AG20443 (cell line): Measurements from ENCODE around the gene LHX5.
A peak's percentile ranks its signal among the peaks of the same experiment; 100 is the strongest.
"Not testable (repeated sequence)": the region's sequence is repeated elsewhere in the genome, so short reads cannot be mapped to it uniquely, and the experiment has no call there.

ENCODE experiments used
- DNase-seq: peaks from one replicate; pipeline ENCODE4 v3.0.0; 2012; ENCODE audit warnings: low spot score, mixed read lengths

Gene LHX5

DNA sequence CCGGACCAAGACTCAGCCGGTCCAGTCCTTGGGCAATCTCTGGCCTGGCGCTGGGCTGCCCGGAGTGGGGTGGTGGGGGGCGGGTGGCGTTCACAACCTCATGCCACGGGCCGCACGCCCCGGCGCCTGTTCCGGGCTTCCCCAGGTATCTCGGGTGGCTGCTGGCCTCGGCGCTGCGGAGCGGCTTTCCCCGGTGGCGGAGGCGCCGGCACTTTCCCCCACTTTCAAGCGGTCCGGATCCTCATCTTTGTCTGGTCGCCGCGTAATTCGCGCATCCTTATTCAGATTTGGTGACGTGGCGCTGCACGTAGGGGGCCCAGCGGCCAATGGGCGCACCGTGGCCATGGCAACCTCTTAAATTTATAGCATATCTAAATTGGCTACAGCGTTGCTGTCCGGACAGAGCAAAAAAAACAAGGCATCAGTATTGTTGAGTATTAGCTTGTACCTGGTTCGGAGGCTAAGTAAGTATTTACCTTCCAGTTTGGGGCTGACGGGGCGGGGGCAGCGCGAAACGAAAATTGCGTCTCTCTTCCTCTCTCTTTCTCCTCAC, at the start of gene LHX5:
TSS of gene LHX5 (minus strand) at position 253 of the 553 bp plus-strand sequence. CDS start 373 bp downstream, outside the sequence.
- no peak for DNase-seq

DNA sequence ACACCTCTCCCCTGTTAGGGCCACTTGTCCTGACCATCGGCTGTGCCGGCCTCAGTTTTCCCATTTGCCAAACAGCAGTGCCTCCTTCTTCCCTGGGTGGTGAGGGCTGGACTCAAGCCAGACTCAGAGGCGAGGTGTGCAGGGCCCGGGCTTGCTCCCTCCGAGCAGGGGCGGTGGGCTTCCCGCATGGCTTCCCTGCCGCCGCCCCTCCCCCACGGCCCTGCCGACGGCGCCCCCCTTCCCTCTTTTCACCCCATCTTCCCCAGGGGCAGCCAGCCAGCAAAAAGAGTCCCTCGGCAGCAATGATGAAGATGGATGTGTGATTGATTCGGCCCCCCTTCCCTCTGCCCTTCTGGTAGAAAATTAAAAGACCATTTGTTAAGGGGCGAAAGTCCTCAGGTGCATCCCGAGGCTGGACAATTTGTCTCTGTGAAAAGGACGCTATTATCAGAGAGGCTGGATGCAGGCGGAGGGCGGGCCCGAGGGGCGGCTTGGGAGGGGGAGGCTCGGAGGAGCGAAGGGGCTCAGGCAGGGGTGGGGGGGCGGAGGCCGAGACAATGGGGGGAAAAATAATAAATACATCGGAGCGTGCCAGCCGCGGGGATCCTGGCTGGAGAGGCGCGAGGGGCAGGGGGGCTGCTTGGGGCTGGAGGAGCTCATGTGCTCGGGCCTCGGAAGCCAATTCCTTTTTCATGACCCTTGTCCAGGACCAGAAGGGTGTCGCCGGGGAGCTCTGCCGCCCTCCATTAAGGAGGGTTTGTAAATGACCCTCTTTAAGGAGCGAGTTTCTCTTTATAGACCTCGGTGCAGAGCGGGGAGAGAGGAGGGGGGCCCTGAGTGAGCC, 48.0 kb upstream of the LHX5 start:
- no peak for DNase-seq

DNA sequence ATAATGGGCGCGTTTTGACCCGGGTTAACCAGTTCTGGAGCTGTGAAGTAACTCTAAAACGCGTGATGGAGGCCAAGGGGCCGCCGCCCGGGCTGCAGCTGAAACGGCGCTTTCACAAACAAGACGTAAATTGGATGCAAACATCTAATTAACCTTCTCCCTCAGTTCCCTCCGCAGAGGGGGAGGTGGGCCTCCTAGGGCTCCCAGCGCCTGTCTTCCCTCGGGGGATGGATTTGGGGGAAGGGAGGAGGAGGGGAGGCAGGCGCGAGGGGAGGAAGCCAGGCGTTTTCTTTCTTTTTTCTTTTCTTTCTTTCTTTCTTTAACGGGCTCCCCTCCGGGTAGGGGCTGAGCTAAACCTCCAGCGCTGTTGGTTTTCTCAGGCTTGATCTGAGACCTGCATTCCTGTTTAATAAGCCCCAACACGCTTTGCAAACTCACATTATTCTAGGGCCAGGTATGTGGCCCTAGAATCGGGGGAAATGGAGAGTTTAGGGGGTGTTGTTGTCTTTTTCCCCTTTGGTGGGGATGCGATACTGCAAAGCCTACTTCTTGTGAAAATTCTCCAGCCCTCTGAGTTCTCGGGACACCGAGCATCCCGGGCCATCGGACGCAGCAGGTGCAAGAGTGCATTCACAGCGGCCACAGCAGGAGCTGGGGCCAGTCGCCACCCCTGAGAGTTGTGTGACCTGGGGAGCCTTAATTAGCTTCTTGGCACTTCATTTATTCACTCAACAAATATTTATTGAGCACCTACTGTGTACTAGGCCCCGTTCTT, 43.6 kb upstream of the LHX5 start:
- no peak for DNase-seq

DNA sequence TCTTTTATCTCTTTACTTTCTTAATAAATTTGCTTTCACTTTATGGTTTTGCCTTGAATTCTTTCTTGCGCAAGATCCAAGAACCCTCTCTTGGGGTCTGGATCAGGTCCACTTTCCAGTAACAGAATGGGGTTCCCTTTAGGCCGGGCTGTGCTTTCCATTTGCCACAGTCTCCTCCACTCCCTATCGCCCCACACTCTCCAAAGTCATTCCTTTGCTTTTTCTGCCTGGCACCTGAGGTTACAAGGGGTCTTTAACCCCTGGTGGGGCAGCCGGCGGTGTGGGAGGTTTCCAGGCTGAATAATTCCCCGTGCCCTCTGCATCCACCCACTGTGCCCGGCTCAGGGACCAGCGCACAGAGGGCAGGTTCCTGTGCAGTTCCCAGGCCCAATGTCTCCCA, 42.9 kb upstream of the LHX5 start:
- DNase-seq, result no peak

DNA sequence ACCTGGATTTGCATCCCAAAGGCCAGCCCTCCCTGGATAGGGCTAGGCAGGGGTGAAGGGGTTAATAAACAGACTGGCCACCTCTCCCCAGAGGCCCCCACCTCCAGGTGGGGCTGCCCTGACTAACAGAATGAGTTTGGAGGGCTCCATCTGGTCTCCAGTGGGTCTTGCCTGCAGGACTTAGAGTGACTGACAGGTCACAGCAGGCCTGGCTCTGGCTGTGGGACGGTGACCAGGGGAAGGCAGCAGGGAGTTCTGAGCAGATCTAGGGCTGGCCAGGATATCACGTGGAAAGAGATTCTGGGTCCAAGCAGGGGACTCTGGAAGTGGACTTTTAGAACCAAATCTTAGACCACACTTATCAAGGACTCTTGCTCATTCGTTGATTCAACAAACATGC, 40.9 kb upstream of the LHX5 start:
- DNase-seq, result no peak

DNA sequence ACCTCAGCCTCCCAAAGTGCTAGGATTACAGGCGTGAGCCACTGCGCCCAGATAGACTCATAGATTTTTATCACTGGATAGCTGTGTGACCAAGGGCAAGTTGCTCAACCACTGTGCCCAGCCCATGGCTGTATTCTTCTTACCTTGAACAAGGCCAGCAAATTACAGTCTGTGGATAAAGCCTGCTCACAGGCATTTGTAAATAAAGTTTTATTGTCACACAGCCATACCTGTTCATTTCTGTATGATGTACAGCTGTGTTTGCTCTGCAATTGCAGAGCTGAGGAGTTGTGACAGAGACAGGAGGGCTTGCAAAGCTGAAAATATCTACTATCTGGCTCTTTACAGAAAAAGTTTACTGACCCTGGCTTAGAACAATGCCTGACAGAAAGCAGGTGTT, 35.2 kb upstream of the LHX5 start:
- no peak for DNase-seq

DNA sequence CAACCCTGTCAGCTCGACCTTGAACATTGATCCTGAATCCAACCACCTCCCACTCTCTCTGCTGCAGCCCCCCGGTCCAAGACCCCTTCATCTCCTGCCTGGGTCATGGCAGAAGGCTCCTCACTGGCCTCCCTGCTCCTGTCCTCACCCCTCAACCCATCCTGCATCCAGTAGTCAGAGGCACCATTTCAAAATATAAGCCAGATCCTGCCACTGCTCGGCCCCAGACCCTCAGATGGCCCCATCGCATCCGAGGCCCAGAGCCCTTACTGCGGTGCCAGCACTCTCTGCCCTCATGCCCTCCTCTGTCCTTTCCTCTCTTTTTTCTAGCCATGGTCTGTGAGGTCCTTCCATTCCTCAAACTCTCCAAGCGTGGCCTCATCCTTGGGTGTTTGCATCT, 34.3 kb upstream of the LHX5 start:
- DNase-seq, result no peak

DNA sequence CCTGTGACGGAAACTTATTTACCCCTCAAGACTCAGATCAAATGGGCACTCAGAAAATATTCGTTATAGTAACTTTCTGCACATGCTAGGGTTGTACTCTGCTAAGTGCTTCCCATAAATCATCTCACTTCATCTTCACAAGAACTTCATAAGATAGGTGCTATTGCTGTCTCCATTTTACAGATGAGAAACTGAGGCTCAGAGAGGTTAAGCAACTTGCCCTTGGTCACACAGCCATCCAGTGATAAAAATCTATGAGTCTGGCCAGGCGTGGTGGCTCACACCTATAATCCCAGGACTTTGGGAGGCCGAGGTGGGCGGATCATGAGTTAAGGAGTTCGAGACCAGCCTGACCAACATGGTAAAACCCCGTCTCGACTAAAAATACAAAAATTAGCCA, 33.2 kb upstream of the LHX5 start:
- DNase-seq, result no peak

DNA sequence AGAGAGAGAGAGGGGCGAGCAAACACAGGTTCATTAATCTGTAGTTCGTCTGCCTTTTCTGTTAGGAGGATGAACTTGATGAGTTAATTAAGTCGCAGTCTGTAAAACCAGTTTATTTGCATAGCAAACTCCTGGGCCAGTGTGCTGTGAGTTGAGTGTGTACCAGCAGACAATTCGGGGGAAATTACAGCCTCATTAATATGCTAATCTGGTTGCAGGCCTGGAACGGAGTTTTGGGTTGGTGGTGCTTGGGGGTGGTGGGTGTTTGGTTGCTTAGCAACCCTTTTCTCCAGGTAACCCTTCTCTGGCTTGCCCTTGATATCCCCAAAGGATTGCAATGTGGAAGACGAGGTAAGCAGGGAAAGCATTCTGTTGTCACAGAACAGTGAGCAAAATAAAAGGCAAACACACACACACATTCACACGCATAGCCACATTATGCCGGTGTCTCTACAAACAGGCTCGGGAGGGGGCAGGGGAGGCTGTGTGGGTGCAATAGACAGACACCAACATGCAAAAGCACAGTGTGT, 29.2 kb upstream of the LHX5 start:
- no peak for DNase-seq

DNA sequence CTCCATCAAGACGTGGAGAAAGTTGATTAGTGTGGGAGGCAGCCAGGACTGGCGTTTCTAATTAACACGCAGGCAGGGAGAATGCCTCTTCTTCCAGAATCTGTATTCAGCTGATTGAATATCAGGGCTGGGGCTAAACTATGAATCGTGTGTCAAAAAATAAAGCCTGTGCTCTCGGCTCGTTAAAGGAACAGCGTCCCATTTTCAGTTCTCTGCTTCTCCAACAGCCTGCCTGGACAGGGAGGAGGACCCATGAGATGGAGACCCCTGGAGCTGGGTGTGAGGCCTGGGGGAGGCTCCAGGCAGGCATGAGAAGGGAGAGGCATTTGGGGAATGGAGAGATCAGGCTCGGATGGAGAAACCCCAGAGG, 28.6 kb upstream of the LHX5 start:
- DNase-seq, result no peak

DNA sequence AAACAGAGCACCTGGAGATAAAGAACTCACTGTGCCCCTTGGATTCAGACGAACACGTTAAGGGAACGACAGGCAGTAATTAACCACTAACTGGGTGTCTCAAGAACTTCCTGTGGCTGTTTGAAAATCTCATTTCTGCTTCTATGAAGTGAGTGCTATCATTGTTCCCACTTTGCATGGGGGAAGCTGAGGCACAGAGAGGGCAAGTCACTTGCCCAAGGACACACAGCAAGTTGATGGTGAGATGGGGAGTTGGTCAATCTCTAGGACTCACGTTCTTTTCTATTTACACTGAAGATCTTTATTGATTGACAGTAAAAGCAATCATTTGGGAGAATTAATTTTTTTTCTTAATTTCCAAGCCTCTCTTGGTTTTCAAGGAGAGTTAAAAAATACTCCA, 26.8 kb upstream of the LHX5 start:
- no peak for DNase-seq

DNA sequence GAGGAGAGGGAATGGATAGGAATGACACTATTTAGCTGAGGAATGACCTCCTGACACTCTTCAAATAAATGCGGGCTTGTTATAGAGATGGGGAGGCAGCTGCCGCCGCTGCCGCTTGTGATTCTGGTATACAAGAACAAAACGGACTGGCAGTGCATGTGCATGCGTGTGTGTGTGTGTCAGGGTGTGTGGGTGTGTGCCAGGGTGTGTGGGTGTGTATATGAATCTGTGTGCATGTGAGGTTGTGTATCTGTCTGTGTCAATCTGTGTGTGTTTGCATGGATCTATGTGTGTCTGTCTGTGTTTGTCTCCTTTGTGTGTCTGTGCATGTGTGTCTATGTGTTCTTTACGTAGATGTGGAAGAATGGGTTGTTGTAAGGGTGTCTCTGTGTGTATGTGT, 26.0 kb upstream of the LHX5 start:
- no peak for DNase-seq

DNA sequence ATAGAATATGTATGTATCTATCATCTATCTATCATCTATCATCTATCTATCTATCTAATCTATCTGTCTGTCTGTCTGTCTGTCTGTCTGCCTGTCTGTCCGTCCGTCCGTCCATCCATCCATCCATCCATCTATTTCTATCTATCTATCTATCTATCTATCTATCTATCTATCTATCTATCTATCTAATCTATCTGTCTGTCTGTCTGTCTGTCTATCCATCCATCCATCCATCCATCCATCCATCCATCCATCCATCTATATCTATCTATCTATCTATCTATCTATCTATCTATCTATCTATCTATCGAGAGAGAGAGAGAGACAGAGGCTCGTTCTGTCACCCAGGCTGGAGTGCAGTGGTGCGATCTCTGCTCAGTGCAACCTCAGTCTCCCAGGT, 24.3 kb upstream of the LHX5 start:
- not testable (repeated sequence) for DNase-seq

DNA sequence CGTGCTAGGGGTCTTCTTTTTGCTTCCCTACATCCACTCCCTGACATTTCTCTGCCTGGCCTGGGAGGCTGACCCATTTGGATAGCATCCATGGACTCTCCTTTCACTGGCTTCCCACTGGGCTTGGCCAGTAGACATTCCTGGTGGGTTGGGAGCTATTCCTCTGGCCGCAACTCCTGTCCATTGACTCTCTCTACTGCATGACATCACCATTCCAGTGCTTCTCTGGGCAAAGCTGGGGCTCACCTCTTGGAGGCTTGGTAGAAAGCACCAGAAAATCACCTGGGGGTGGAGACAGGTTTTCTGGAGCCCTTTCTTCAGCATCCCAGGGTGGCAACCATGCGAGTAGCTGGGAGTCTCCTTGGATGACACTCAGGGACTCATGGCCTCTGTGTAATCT, 16.7 kb upstream of the LHX5 start:
- DNase-seq, result no peak

DNA sequence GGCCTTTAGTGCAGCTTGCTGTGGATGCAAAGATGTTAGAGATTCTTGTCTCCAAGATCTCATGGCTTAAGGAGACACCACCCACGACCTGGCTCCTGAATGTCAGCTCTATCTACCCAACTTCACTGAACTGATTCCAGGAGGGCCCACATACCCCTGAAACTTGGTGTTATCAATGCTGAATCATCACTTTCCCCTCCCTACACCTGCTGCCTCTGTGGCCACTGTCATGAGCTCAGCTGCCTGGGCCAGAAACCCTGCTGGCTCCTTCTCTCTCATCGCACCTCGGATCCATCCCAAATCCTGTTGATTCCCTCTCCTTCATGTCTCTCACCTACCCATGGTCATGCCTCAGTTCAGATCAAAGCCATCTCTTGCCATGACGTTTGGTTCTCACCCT, 15.1 kb upstream of the LHX5 start:
- no peak for DNase-seq

DNA sequence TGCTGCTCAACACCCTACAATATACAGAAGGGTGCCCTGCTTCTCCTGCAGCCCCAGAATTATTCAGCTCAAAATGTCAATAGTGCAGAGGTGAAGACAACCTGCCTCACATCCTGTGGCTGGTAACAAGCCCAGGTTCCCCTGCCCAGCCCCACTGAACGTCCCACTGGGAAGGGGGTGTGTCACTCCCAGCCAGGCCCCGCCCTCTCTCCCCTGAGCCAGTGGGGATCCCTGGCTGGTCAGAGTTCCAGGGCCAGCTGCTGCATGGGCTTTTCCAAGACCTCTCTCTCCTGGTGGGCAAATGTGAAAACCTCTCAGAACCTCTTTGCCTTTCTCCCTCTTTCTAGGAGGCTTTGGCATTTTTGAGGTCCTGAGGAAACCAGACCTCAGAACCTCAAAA, 13.7 kb upstream of the LHX5 start:
- no peak for DNase-seq

DNA sequence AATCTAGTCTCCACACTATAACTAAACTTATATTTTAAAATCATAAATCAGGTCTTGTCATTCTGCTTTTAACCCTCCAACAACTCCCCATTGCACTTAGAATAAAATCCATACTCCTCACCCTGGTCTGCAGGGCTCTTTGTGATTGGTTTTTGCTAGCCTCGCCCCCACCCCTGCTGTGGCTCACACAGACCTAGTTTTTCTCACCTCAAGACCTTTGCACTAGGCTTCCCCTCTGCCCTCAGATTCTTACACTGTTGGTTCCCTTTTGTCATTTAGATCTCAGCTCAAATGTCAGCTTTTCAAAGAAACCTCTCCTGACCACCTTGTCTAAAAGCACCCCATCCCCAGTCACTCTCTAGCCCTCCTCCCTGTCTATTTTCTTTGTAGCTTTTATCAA, 10.7 kb upstream of the LHX5 start:
- no peak for DNase-seq

DNA sequence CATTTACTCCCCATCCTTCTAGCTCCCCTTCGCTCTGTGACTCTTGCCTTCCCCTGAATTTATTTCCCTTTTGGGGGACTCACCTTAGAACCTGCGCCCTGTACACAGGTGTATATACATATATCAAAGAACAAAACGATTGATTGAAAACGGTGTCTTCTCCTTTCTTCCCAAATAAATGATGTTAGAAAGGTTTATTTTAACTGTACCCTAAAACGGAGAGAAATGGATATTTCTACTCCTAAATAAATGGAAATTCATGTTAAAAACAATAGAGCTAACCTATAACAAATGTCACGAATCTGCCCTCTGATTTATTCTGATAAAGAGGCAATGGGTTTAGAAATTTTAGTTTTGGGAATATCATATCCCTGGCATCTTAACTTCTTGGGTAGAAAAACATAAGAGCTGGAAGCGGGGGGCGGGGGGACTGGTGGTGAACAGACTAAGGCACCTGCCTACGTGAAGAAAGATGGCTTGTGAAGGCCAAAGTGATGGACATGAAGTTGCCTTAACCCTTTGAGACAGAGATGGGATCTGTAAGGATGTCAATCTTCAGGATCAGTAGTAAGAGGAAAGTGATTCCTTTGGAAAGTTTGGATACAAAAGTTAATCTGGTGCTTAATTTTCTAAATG, 8.8 kb upstream of the LHX5 start:
- no peak for DNase-seq

DNA sequence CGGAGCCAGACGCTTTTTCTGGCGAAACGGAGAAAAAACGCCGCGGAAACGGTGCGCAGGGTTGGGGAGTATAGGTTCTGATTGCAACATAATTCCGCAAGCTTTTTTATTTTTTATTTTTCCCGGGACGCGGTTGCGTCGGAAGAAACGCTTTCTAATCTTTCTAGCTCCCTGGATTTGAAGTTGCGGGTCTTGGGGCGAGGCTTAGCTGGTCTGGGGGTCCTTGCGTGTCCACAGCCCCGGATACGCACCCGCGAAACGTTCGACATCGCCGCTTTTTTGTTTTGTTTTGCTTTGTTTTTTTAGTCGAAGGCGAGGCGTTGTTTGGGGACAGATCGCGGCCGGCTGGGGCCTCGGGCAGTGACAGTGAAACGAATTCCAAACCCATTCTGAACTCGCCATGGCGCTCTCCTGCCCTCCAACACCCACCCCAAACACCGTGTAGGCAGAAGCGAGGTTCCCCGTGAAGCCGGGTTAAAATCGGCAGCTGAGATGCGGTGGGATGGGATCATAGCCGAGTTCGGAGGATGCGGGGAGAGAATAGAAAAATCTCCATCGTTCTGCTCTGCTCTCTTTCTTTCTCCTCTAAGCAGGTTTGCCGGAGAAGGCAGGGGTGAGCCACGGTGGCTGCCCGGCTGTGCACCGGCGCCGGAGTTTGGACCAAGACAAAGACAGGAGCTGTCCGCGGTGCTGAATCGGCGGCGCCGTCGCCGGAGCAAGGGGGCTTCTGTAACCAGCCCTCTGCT, 8.1 kb upstream of the LHX5 start:
- DNase-seq, result peak; percentile 81

DNA sequence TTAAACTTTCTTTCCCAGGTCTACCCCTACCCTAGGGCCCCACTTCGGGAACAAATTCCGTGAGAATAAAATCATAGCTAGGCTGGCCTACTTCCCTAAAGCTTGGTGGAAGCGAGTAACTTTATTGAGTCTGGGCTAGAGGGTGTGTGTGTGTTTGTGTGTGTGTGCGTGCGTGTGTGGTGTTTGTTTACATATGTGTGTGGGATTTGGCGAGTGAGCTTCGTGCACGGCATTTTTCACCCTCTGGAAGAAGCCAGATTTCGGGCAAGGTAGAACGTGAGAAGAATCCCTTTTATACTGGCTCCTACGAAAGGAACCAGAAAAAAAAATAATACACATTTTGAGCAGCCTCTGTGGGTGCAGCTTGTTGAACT, 7.5 kb upstream of the LHX5 start:
- no peak for DNase-seq

DNA sequence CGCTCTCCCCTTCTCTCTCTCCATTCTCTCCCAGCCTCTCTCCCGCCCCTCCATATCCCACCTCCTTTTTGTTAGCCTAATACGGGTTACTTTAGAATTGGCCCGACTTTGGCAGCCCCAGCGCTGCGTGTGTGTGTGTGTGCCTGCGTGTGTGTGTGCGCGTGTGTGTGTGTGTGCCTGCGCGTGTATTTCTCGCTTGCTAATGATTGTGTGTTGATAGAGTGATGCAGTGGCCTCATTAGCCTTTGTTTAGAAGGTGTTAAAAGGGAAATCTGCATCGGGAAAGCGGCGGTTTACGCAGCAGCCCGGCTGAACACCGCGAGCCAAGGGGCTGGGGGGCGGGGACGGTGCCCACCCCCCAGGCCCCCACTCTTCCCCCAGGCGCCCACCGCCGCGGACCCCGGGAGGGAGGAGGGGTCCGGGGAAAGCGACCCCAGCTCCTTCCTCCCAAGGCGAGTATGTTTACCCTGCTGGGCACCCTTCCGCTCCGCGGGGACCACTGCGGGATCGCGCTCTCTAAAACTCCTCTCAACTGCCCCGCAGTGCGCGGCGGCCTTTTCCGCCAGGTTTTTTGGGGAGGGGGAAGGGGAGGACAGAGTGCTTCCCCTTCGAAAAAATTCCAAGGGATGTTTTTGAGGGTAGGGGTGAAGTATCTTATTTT, 6.8 kb upstream of the LHX5 start:
- DNase-seq, result no peak
